ENCODE measurements around the gene PIGL.
"Not testable (repeated sequence)": the region's sequence is repeated elsewhere in the genome, so short reads cannot be mapped to it uniquely, and the experiment has no call there.

PIGL gene

DNA sequence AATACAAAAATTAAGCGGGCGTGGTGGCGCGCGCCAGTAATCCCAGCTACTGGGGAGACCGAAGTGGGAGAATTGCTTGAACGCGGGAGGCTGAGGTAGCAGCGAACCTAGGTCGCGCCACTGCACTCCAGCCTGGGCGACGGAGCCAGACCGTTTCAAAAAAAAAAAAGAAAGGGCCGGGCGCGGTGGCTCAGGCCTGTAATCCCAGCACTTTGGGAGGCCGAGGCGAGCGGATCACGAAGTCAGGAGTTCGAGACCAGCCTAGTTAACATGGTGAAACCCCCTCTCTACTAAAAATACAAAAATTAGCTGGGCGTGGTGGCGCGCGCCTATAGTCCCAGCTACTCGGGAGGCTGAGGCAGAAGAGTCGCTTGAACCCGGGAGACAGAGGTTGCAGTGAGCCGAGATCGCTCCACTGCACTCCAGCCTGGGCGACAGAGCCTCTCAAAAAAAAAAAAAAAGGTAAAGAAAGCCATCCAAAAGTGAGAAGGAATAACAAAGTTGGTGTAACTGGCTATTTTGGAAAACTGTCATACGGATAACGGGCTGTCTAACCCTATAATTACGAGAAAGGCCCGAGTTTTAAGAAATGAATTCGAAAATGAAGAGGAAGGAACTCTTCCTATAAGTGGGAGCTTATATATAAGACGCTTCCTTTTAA lies 539 bp upstream of the PIGL start:
- DNase-seq (ENCODE audit: low read depth in 1 of 2, low spot score in 1 of 2): not testable (repeated sequence)

DNA sequence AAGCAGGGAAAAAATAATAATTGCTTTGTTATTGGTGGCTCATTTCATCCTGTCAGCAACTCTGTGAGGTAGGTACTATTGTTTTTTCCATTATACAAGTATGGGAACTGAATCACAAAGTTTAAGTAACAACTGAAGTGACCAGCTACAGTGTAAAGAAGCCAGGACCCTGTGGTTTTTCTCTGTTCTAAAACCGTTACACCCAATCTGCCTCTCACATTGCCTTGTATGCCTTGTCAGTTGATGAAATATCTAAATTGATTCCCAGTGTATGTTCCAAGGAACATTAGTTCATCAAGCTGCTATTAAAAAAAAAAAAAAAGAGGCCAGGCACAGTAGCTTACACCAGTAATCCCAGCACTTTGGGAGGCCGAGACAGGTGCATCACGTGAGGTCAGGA lies 5.4 kb downstream of the PIGL start:
- no peak for DNase-seq (ENCODE audit: low read depth in 1 of 2, low spot score in 1 of 2)

DNA sequence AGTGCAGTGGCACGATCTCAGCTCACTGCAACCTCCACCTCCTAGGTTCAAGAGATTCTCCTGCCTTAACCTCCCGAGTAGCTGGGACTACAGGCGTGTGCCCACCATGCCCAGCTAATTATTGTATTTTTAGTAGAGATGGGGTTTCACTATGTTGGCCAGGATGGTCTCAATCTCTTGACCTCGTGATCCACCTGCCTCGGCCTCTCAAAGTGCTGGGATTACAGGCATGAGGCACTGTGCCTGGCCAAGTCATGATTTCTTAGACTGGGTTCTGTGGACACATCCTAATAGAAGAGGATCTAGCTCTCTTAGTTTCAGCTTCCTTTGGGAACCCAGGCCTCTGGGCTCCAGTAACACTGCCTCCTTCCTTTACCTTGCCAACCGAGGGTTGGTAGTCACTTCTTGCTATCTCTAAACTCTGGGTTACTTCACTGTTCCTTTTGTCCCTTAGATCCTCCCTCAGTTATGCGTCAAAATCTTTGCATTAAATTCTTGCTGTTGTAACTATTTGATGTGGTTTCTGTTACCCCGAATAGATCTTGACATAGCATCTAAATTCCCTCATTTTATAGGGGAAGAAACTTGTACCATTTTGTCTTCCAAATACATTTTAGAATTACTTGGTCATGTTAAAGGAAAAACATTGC lies 13.0 kb downstream of the PIGL start:
- DNase-seq (ENCODE audit: low read depth in 1 of 2, low spot score in 1 of 2): not testable (repeated sequence)

DNA sequence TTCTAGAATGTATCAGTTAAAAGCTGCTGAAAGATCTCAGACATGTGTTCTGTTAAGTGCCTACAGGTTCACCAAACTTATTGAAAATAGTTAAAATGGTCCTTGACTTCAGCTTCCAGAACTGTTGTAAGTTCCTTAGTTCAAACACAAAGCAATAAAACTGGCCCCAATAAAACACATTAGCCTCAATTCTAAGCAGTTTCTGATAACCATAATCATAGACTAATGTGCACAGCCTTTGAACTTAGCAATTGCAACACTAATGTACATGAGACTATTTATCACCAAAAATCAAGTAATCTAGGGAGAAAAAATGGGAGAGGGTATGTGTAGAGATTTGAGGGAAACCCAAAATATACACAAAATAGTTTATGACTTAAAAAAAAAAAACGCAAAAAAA lies 15.4 kb downstream of the PIGL start:
- DNase-seq (ENCODE audit: low read depth in 1 of 2, low spot score in 1 of 2): no peak

DNA sequence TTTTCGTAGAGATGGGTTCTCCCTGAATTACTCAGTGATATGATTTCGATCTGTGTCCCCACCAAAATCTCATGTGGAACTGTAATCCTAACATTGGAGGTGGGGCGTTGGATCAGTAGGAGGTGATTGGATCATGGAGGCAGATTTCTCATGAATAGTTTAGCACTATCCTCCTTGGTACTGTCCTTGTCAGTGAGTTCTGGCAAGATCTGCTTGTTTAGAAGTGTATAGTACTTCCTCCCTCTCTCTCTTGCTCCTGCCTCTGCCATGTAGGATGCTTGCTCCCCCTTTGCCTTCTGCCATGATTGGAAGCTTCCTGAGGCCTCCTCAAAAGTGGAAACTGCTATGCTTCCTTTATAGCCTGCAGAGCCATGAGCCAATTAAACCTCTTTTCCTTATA lies 22.9 kb downstream of the PIGL start:
- no peak for DNase-seq (ENCODE audit: low read depth in 1 of 2, low spot score in 1 of 2)

DNA sequence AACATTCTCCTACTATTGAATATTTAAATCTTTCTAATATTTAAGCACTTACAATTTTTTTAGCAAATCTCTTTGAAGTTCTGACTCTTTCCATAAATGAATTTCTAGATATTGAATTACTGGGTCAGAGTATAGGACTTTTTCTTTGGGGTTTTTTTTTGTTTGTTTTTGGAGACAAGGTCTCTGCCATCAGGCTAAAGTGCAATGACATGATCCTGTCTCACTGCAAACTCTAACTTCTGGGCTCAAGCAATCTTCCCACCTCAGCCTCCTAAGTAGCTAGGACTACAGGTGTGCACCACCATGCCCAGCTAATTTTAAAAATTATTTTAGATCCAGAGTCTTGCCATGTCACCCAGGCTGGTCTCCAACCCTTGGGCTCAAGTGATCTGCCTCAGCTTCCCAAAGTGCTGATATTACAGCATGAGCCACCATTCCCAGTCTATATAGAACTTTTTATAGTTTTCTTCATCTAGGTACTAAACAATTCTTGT lies 24.9 kb downstream of the PIGL start:
- DNase-seq (ENCODE audit: low read depth in 1 of 2, low spot score in 1 of 2): no peak

DNA sequence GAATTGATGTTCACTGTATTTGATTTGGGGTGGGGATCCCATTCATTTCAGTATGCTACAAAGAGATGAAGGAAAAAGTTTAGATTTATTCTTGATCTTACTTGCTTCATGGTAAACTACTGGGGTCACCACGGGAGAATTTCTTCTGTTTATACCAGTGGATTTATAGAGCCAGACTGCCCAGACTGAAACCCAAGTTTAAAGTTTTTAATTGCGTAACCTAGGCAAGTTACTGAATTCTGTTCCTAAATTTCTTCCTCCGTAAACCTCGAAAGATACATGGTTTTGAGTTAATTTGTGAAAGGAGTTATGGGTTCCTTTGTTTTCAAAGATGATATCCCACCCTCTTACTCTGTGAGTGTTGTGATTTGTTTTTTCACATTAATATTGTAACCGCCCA lies 26.4 kb downstream of the PIGL start:
- DNase-seq (ENCODE audit: low read depth in 1 of 2, low spot score in 1 of 2): no peak

DNA sequence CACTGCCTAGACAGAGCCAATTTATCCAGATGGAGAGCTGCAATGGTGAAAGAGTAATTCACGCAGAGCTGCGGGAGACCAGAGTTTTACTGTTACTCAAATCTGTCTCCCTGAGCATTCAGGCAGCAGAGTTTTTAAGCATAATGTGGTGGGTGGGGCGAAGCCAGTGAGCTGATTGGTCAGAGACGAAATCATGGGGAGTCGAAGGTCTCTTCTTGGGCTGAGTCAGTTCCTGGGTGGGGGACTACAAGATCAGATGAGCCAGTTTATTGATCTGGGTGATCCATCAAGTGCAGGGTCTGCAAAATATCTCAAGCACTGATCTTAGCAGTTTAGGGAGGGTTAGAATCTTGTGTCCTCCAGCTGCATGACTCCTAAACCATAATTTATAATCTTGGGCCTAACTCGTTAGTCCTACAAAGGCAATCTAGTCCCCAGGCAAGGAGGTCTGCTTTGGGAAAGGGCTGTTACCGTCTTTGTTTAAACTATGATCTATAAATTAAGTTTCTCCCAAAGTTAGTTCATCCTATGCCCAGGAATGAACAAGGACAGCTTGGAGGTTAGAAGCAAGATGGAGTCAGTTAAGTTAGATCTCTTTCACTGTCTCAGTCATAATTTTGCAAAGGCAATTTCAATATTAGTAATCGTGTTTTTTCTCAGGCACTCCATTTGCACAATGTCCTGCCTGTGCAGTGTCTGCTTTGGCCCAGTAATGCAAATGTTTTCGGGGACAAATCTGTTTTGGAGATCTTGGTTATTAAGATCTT lies 27.0 kb downstream of the PIGL start:
- DNase-seq (ENCODE audit: low read depth in 1 of 2, low spot score in 1 of 2): no peak

DNA sequence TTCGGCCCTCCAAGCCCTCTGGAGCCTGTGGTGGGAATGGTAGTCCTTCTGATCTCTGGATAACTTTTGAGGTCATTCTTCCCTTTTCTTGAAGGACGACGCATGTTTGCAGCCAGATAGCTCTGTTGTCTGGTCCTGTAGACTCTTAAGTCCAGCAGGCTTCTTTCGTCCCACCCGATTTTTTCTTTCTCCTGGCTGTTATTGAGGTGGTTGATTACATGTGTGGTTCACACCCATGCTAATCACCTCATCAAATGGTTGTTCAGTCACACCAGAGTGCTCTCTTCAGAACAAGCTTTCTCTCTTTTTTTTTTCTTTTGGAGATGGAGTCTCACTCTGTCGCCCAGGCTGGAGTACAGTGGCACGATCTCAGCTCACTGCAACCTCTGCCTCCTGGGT lies 30.6 kb downstream of the PIGL start:
- no peak for DNase-seq (ENCODE audit: low read depth in 1 of 2, low spot score in 1 of 2)

DNA sequence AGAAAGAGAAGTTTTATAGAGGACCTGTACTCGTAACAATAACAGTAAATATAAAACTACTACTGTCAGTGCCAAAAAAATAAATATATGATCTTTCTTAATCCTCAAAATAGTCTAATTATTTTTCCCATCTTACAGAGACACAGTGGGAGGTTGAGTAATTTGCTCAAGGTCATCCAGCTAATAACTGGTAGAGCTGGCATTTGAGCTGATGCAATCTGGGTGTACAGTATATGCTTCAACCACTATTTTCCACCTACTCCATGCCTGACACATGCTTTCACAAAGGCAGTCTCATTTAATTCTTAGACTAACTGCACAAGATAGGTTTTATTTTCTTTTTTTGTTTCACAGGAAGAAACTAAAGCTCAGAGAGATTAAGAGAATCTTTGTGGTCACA lies 33.6 kb downstream of the PIGL start:
- no peak for DNase-seq (ENCODE audit: low read depth in 1 of 2, low spot score in 1 of 2)

DNA sequence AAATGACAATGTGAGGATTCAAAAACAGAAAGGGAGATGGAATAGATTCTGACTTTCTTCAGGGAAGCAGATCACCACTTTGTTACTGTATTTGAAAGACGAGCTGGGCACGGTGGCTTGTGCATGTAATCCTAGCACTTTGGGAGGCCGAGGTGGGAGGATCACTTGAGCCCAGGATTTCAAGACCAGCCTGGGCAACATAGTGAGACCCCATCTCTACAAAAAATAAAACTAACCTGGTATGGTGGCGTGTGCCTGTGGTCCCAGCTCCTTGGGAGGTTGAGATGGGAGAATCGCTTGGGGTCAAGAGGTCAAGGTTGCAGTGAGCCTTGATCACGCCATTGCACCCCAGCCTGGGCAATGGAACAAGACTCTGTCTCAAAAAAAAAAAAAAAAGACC lies 34.0 kb downstream of the PIGL start:
- no peak for DNase-seq (ENCODE audit: low read depth in 1 of 2, low spot score in 1 of 2)

DNA sequence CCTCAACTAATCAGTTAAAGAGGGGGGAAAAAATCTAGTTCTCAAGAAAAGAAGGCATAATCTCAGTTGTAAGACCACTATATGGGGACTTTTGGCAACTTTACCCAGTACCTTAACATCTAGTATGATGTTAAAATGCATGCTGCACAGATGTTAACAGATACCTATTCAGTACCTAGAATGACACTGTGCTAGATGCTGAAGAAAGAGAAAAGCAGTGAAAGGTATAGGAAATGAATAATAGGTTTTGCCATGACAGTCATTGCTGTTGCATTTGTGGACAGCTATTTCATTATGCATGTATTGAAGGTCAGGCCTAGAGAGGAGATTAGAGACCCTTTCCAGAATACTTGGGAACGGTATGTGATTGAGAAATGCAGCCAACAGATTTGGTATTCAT lies 34.5 kb downstream of the PIGL start:
- DNase-seq (ENCODE audit: low read depth in 1 of 2, low spot score in 1 of 2): no peak

DNA sequence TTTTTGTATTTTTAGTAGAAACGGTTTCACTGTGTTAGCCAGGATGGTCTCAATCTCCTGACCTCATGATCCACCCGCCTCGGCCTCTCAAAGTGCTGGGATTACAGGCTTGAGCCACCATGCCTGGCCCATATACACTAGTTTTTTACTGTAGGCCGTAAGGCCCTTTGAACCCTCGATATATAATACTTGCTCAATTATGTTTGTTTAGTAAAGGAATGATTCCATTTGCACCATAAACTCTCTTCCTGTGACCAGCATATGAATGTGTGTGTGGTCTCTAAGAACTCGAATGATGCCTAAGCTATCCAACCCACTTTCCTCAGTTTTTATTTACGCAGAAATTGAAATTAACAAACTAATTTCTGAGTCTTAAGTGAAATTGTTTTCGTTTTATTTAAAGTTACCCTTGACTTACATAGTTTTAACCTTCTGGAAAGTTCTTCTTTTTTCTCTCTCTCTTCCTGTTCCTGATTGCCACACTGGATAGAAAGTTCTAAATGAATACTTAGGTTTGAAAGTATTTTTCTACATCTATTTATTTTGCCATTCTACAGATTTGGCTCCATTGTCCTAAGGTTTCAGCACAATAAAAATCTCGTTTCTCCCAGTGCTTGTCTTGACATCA lies 37.9 kb downstream of the PIGL start:
- DNase-seq (ENCODE audit: low read depth in 1 of 2, low spot score in 1 of 2): no peak

DNA sequence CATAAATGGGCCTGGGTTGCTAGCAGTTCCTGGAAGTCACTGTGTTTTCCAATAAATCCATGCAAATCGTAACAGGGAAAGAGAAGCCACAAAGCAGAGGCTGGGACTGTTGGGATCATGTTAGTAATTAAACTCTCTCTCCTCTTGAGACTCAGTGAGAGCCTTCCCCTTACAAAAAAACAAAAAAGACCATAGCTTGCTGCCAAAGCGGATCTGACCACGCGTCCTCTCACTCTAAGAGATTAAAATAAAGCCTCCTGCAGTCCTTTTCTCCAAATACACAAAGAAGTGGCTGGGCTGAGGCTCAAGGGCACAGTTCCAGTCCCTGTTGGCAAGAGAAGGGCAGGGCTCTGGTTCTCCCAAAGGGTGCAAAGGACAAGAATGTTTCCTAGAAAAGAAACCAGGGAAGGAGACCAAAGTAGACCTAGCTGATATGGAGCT lies 38.5 kb downstream of the PIGL start:
- no peak for DNase-seq (ENCODE audit: low read depth in 1 of 2, low spot score in 1 of 2)

DNA sequence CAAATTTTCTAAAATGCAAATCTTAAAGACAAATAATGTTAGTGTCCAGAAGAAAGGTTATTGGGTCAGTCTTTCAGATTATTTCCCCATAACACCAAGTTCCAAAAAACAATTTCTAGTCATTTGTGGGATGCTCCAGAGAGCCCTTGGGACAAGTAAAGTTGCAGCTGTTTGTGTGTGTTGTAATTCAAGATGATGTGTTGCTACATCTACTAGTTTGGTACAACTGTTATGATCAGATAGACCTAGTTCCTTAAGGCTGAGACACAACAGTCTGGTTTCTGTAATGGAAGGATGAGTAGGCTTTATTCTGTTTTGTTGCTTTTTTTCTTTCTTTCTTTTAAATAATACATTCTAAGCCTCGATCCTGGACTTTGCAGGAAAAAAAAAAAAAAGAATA lies 41.9 kb downstream of the PIGL start:
- no peak for DNase-seq (ENCODE audit: low read depth in 1 of 2, low spot score in 1 of 2)

DNA sequence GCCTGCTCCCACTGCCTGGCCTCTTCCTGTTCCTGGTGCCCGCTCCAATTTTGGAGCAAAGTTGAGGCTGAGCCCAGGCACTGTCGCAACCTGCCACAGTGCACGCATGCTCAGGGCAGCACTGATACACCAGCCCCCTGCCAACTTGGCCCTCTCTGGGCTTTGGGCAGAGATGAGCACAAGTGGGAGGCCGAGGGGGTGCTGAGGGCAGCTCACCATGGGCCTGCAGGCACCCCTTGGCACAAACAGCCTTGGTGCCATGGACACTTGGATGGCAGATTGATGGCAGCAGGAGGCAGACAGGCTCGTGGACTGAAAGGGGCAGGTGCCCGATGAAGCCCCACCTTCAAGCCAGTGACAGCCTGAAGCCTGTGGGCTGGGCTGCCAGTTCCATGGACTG lies 42.9 kb downstream of the PIGL start:
- no peak for DNase-seq (ENCODE audit: low read depth in 1 of 2, low spot score in 1 of 2)

DNA sequence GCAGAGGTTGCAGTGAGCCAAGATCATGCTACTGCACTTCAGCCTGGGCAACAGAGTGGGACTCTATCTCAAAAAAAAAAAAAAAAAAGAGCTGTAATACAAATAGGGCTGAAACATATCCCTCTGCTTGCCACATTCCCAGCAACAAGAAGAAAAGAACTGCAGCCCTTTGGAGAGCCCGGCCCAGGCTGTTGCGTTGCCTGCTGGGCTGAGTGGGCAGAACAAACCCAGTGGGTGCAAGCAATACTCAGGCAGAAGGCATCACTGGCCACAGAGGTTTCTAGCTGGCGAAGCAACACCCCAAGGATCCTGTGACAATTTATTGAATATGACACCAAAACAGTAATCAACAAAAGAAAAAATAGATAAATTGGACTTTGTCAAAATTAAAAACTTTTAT lies 44.0 kb downstream of the PIGL start:
- no peak for DNase-seq (ENCODE audit: low read depth in 1 of 2, low spot score in 1 of 2)

DNA sequence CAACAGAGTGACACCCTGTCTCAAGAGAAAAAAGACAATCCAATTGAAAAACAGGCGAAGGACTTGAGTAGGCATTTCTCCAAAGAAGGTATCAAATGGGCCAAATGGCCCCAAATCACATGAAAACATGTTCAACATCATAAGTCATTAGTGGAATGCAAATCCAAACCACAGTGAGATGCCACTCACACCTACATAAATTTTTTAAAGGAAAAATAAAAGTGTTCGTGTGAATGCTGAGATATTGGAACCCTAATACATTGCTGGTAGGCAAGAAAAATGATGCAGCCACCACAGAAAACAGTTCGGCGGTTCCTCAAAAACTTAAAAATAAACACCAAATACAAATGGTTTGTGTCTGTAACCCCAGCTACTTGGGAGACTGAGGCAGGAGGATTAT lies 45.2 kb downstream of the PIGL start:
- DNase-seq (ENCODE audit: low read depth in 1 of 2, low spot score in 1 of 2): no peak

DNA sequence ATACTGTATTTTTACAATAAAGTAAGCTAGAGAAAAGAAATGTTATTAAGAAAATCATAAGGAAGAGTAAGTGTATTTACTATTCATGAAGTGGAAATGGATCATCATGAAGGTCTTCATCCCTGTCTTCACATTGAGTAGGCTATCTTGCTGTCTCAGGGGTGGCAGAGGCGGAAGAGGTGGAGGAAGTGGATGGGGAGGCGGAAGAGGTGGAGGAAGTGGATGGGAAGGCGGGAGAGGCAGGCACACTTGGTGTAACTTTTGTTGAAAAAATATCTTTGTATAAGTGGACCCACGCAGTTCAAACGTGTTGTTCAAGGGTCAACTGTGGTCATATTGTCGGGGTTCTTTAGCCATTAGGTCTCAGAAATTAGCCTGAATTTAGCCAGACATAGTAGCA lies 50.2 kb downstream of the PIGL start:
- DNase-seq (ENCODE audit: low read depth in 1 of 2, low spot score in 1 of 2): no peak

DNA sequence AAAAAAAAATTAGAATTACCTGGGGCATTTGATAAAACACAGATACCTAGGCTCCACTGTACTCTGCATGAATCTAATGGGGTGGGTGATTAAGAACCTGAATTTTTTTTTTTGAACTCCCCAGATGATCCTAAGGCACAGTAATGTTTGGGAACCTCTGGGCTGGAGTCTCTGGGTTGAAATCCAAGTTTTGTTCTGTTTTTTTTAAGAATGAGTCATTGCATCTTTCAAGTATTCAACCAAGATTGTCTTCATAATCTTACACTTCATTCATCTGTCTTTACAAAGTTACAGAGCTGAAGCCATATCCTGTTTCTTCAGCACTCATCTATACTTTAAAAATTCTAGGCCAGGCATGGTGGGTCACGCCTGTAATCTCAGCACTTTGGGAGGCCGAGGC lies 52.6 kb downstream of the PIGL start:
- DNase-seq (ENCODE audit: low read depth in 1 of 2, low spot score in 1 of 2): no peak

DNA sequence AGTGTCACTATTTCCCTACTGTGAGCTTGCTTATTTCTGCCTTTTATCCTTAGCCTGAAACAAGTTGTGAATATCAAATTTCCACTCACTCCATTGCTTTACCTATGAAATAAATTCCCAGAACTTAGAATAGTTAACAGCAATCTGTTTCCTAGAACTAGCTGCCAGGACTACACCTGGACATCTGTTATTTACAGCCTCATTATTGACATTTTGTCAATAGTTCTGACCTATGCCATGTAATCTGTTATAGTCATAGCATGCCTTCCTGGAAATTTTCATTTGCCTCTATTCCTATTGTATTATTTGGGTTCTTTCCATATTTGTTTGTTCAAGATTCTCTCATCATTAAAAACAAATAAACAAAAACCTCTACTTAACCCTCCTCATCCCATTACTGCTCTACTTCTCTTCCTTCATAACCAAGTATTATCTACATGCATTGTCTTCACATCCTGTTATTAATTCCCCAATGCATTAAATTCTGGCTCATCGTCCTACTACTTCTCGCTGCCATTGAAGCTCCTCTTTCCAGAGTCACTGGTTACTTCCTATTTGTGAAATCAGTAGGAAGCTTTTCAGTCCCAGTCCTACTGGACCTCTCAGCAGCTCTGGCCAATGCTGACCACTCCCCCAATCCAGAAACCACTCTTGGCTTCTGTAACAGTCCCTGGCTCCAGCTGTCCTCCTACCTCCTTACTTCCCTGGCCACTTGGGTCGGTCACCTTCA lies 55.3 kb downstream of the PIGL start:
- DNase-seq (ENCODE audit: low read depth in 1 of 2, low spot score in 1 of 2): no peak

Data from activated CD4-positive, alpha-beta T cell treated with anti-CD3 and anti-CD28 coated beads, Interleukin-2, amount 50 U/mL, for 24 hours (primary cell).